H1 (cell line): ENCODE data around the gene KCNH4. TPM values are rescaled to one million over a fixed set of nuclear protein-coding genes. Genes with fewer than 3 reads are reported as not detected.

Experiments used
- CTCF ChIA-PET: fragments of 300-600 bp; sonication (Branson Sonifier 250); formaldehyde crosslinking; loops from one replicate; lab custom pipeline; 2021; ENCODE audit not compliant: partially characterized antibody; lab: Charles Lee
- POLR2A ChIA-PET: fragments of 300-600 bp; sonication (Branson Sonifier 250); formaldehyde crosslinking; loops from one replicate; lab custom pipeline; 2021; ENCODE audit warnings: inconsistent platforms; ENCODE audit not compliant: partially characterized antibody; lab: Charles Lee
- DNase-seq, 2 experiments: peaks; one replicate each; pipeline versions ENCODE4 v3.0.0 to v3.0.0-alpha.2; 2010 to 2022; ENCODE audit warnings: low spot score in 2 of 2, low read depth in 1 of 2, mixed read lengths in 1 of 2
- FAIRE-seq: peaks from 2 replicates; lab custom pipeline; 2011; peaks lifted over from hg19 to GRCh38; lab: Jason Lieb, UNC
- H2AFZ ChIP-seq: 2 replicates; pipeline ENCODE4 v1.8.1; 2012; ENCODE audit warnings: low read length, inconsistent platforms
- H2AK5ac ChIP-seq: 2 replicates; pipeline ENCODE4 v1.6.1; 2013; ENCODE audit warnings: low read depth, low read length
- H2BK120ac ChIP-seq: replicated peaks from 2 replicates; pipeline ENCODE3; 2013; ENCODE audit warnings: low read depth, low read length, inconsistent platforms
- H2BK12ac ChIP-seq: 2 replicates; pipeline ENCODE4 v1.6.1; 2013; ENCODE audit warnings: low read depth, low read length
- H2BK15ac ChIP-seq: 2 replicates; pipeline ENCODE4 v1.6.1; 2013; ENCODE audit warnings: low read length
- H2BK20ac ChIP-seq: 2 replicates; pipeline ENCODE4 v1.6.1; 2013; ENCODE audit warnings: low read length
- H2BK5ac ChIP-seq: 2 replicates; pipeline ENCODE4 v1.6.1; 2013; ENCODE audit warnings: low read depth, low read length
- H3K14ac ChIP-seq: 2 replicates; pipeline ENCODE4 v1.6.1; 2013; ENCODE audit warnings: inconsistent platforms; ENCODE audit not compliant: insufficient read length
- H3K18ac ChIP-seq: 2 replicates; pipeline ENCODE4 v1.6.1; 2013; ENCODE audit warnings: low read length; ENCODE audit errors: extremely low read depth
- H3K23ac ChIP-seq: 2 replicates; pipeline ENCODE4 v1.6.1; 2013; ENCODE audit warnings: inconsistent platforms; ENCODE audit not compliant: insufficient read length
- H3K23me2 ChIP-seq: 2 replicates; pipeline ENCODE4 v1.6.1; 2013; ENCODE audit warnings: low read depth, low read length
- H3K27ac ChIP-seq: 2 replicates; pipeline ENCODE4 v1.6.1; 2011; ENCODE audit warnings: low read depth, low read length, inconsistent platforms
- H3K27me3 ChIP-seq, 4 experiments: replicated peaks in 1 of 4; 1 replicate in 1 of 4; 2 replicates in 3 of 4; pipeline versions ENCODE4 v1.6.1 to v1.8.1; 2011 to 2013; ENCODE audit warnings: low read length in 3 of 4, mild to moderate bottlenecking in 3 of 4, inconsistent platforms in 2 of 4, mixed read lengths in 2 of 4, moderate library complexity in 1 of 4; ENCODE audit not compliant: control insufficient read depth in 3 of 4, insufficient read depth in 3 of 4; ENCODE audit errors: extremely low read depth in 1 of 4
- H3K36me3 ChIP-seq, 4 experiments: 2 replicates each; pipeline versions ENCODE4 v1.6.1 to v1.8.1; 2011 to 2013; ENCODE audit warnings: mild to moderate bottlenecking in 4 of 4, low read length in 3 of 4, moderate library complexity in 2 of 4, control low read depth in 1 of 4, inconsistent platforms in 1 of 4; ENCODE audit not compliant: insufficient read depth in 4 of 4, control insufficient read depth in 2 of 4
- H3K4ac ChIP-seq: replicated peaks from 2 replicates; pipeline ENCODE3; 2013; ENCODE audit warnings: low read length, low read depth, mixed read lengths, inconsistent platforms; ENCODE audit not compliant: insufficient read length
- H3K4me1 ChIP-seq, 4 experiments: replicated peaks in 1 of 4; 1 replicate in 1 of 4; 2 replicates in 3 of 4; pipeline versions ENCODE4 v1.6.1 to v1.8.1; 2011 to 2013; ENCODE audit warnings: low read length in 3 of 4, inconsistent platforms in 2 of 4, mixed read lengths in 1 of 4; ENCODE audit not compliant: insufficient read depth in 4 of 4, control insufficient read depth in 3 of 4
- H3K4me2 ChIP-seq, 2 experiments: 2 replicates each; pipeline versions ENCODE4 v1.6.1 to v1.8.1; 2011 to 2013; ENCODE audit warnings: low read depth in 2 of 2, low read length in 2 of 2, control low read depth in 1 of 2, inconsistent platforms in 1 of 2, mild to moderate bottlenecking in 1 of 2; ENCODE audit not compliant: insufficient read depth in 1 of 2
- H3K4me3 ChIP-seq, 4 experiments: fragments of 200-600, 300-600 bp in 1 of 4; sonication (generic), shearing (Covaris generic), sonication (Bioruptor Twin) in 1 of 4; 2 replicates each; pipeline versions ENCODE4 v1.5.1 to v1.8.1; 2011 to 2016; ENCODE audit warnings: low read length in 4 of 4, low read depth in 3 of 4, control low read depth in 2 of 4, inconsistent platforms in 2 of 4, mild to moderate bottlenecking in 2 of 4, mixed read lengths in 1 of 4, moderate library complexity in 1 of 4; ENCODE audit not compliant: insufficient read depth in 2 of 4; ENCODE audit errors: extremely low read depth in 1 of 4
- H3K56ac ChIP-seq: replicated peaks from 2 replicates; pipeline ENCODE3; 2013; ENCODE audit warnings: low read depth, mild to moderate bottlenecking, mixed read lengths, low read length, inconsistent platforms; ENCODE audit not compliant: insufficient read length
- H3K79me1 ChIP-seq: 2 replicates; pipeline ENCODE4 v1.6.1; 2013; ENCODE audit warnings: low read depth, low read length, control low read depth
- H3K79me2 ChIP-seq, 2 experiments: 2 replicates each; pipeline versions ENCODE4 v1.6.1 to v1.8.1; 2012 to 2013; ENCODE audit warnings: low read length in 2 of 2, mild to moderate bottlenecking in 2 of 2, inconsistent platforms in 1 of 2; ENCODE audit not compliant: insufficient read depth in 2 of 2, control insufficient read depth in 1 of 2
- H3K9ac ChIP-seq, 4 experiments: replicated peaks in 1 of 4; 1 replicate in 1 of 4; 2 replicates in 3 of 4; pipeline versions ENCODE4 v1.6.1 to v1.8.1; 2011 to 2013; ENCODE audit warnings: low read depth in 3 of 4, low read length in 3 of 4, control low read depth in 2 of 4, mild to moderate bottlenecking in 2 of 4, moderate library complexity in 2 of 4, inconsistent platforms in 1 of 4; ENCODE audit errors: extremely low read depth in 1 of 4
- H3K9me3 ChIP-seq, 2 experiments: 2 replicates each; pipeline versions ENCODE4 v1.6.1 to v1.8.1; 2012 to 2013; ENCODE audit warnings: mild to moderate bottlenecking in 2 of 2, moderate library complexity in 2 of 2, control low read depth in 1 of 2, inconsistent platforms in 1 of 2, low read depth in 1 of 2, low read length in 1 of 2, mixed read lengths in 1 of 2; ENCODE audit not compliant: insufficient read depth in 2 of 2
- H4K20me1 ChIP-seq, 2 experiments: replicated peaks in 1 of 2; 2 replicates each; pipeline versions ENCODE3 to v1.8.1; 2011 to 2013; ENCODE audit warnings: inconsistent platforms in 2 of 2, low read length in 2 of 2, mild to moderate bottlenecking in 1 of 2; ENCODE audit not compliant: insufficient read depth in 2 of 2, control insufficient read depth in 1 of 2
- H4K5ac ChIP-seq: 2 replicates; pipeline ENCODE4 v1.6.1; 2013; ENCODE audit warnings: low read length, low read depth, mixed read lengths, inconsistent platforms; ENCODE audit not compliant: insufficient read length
- H4K8ac ChIP-seq: 2 replicates; pipeline ENCODE4 v1.8.0; 2013; ENCODE audit warnings: mild to moderate bottlenecking, moderate library complexity, low read length, inconsistent platforms; ENCODE audit not compliant: insufficient read depth; ENCODE audit errors: extremely low read depth
- H4K91ac ChIP-seq: replicated peaks from 2 replicates; pipeline ENCODE3; 2013; ENCODE audit warnings: low read length, mixed read lengths, inconsistent platforms; ENCODE audit not compliant: insufficient read length
- BRCA1 ChIP-seq: IDR thresholded peaks from 2 replicates; pipeline ENCODE4 v1.6.1; 2012; ENCODE audit warnings: low read depth, low read length, improper control_type of control experiment
- CEBPB ChIP-seq: IDR thresholded peaks from 2 replicates; pipeline ENCODE4 v1.6.1; 2012; ENCODE audit warnings: low read depth, low read length
- CHD1 ChIP-seq: IDR thresholded peaks from 2 replicates; pipeline ENCODE4 v1.6.1; 2012; ENCODE audit warnings: low read depth, low read length, improper control_type of control experiment
- CREB1 ChIP-seq: IDR thresholded peaks from 2 replicates; pipeline ENCODE4 v1.6.1; 2012; ENCODE audit warnings: inconsistent platforms
- EP300 ChIP-seq, 2 experiments: IDR thresholded peaks; 1 replicate in 1 of 2; 2 replicates in 1 of 2; pipeline ENCODE4 v1.6.1; 2011 to 2012; ENCODE audit warnings: low read depth in 2 of 2, low read length in 2 of 2, mild to moderate bottlenecking in 2 of 2, borderline replicate concordance in 1 of 2, inconsistent platforms in 1 of 2, moderate library complexity in 1 of 2
- FOSL1 ChIP-seq: IDR thresholded peaks from 2 replicates; pipeline ENCODE4 v1.6.1; 2011; ENCODE audit warnings: mild to moderate bottlenecking, low read depth, low read length, moderate library complexity; ENCODE audit not compliant: insufficient read depth
- KDM4A ChIP-seq: IDR thresholded peaks from one replicate; pipeline ENCODE4 v1.7.1; 2012; ENCODE audit warnings: low read depth, mild to moderate bottlenecking, moderate library complexity, low read length, inconsistent platforms; ENCODE audit not compliant: severe bottlenecking
- KDM5A ChIP-seq: fragments of 200-600 bp; IDR thresholded peaks from 2 replicates; pipeline ENCODE4 v1.7.1; 2012; ENCODE audit warnings: mild to moderate bottlenecking, low read length, inconsistent platforms, mixed read lengths
- NANOG ChIP-seq: IDR thresholded peaks from 2 replicates; pipeline ENCODE4 v1.6.1; 2011; ENCODE audit warnings: low read length, low read depth, mild to moderate bottlenecking, inconsistent platforms; ENCODE audit not compliant: insufficient read depth, poor library complexity, severe bottlenecking
- RAD21 ChIP-seq, 2 experiments: IDR thresholded peaks in 1 of 2; conservative IDR thresholded peaks in 1 of 2; 2 replicates each; pipeline ENCODE4 v1.6.1; 2011; ENCODE audit warnings: low read depth in 2 of 2, low read length in 2 of 2, improper control_type of control experiment in 1 of 2, inconsistent platforms in 1 of 2, mild to moderate bottlenecking in 1 of 2, moderate library complexity in 1 of 2
- RFX5 ChIP-seq: IDR thresholded peaks from 2 replicates; pipeline ENCODE4 v1.6.1; 2011; ENCODE audit warnings: low read depth, low read length, improper control_type of control experiment, borderline replicate concordance
- SIRT6 ChIP-seq: IDR thresholded peaks from one replicate; pipeline ENCODE4 v1.7.1; 2012; ENCODE audit warnings: low read length, inconsistent platforms
- SP2 ChIP-seq: IDR thresholded peaks from 2 replicates; pipeline ENCODE4 v1.6.1; 2012; ENCODE audit warnings: mild to moderate bottlenecking, low read length, inconsistent platforms
- TAF7 ChIP-seq: optimal IDR thresholded peaks from 2 replicates; pipeline ENCODE3; 2011; ENCODE audit warnings: low read depth, mild to moderate bottlenecking, inconsistent platforms, low read length, moderate library complexity, borderline replicate concordance
- WGBS, 2 experiments: shearing (Covaris generic) in 1 of 2; methylation state at CpG; one replicate each; pipeline versions ENCODE4 v1.1.6 to v1.1.7; 2013 to 2015; ENCODE audit warnings: low lambda C conversion rate in 2 of 2, mixed read lengths in 2 of 2, inconsistent platforms in 1 of 2, low coverage in 1 of 2, missing lambda C conversion rate in 1 of 2; ENCODE audit not compliant: insufficient replicate concordance in 2 of 2, insufficient coverage in 1 of 2, insufficient read length in 1 of 2; ENCODE audit errors: extremely low coverage in 1 of 2, missing lambda C conversion rate in 1 of 2; 5-methylcytosine and 5-hydroxymethylcytosine counted together
- polyA plus RNA-seq, 7 experiments: library from polyadenylated mRNA; depleted of rRNA in 3 of 7; stranded (reverse) in 5 of 7; unstranded in 2 of 7; fragments of >200 nt in 5 of 7; fragments of 200-250 nt in 2 of 7; gene quantifications; 1 replicate in 5 of 7; 2 replicates in 1 of 7; 4 replicates in 1 of 7; pipeline versions ENCODE4 v1.2.1 to v1.2.3, GENCODE V29; 2011 to 2013; ENCODE audit warnings: missing spikeins in 2 of 7, mixed read lengths in 2 of 7
- total RNA-seq: library from RNA; stranded (reverse); fragmentation: NEBNext Ultra II Directional; extraction: Animal tissue kit (Norgen Biotek cat#: 25700); gene quantifications from 2 replicates; pipeline ENCODE4 v1.2.1, GENCODE V29; 2021

The KCNH4 gene
- total and polyA plus RNA-seq, 2 of the 8 experiments (the other 6 are each of a cell fraction or from before 2014, with no cell fraction given): 0.44 to 0.47 TPM

GRCh38 chr17:42202159-42202558 lies 21.2 kb upstream of the KCNH4 start:
- Histone ChIP-seq H3K9ac (no peak overlapping the region), H2BK5ac (no peak overlapping the region), H3K18ac (no peak overlapping the region), H3K23me2 (no peaks in the 10 kb centered on the region), H3K4me3 (no peak overlapping the region), H2BK15ac (no peak overlapping the region), H2BK120ac (no peak overlapping the region), H3K79me1 (no peaks in the 10 kb centered on the region), H3K27ac (no peak overlapping the region), H3K4ac (no peak overlapping the region), H2AK5ac (no peak overlapping the region), H3K36me3 (peaks cover 0 to 20% (median 6%) of the 10 kb centered on the region in 4 experiments; a peak in 5 of 8 replicates), H3K4me2 (no peak overlapping the region), H3K23ac (no peak overlapping the region), H4K5ac (no peak overlapping the region), H2BK20ac (no peak overlapping the region), H4K20me1 (no peaks in the 10 kb centered on the region), H3K14ac (no peak overlapping the region), H2BK12ac (no peak overlapping the region), H3K56ac (no peak overlapping the region), H2AFZ (no peak overlapping the region), H4K91ac (no peak overlapping the region), H3K27me3 (no peaks in the 10 kb centered on the region), H3K9me3 (no peaks in the 10 kb centered on the region), H3K4me1 (no peaks in the 10 kb centered on the region), H4K8ac (no peak overlapping the region; the same call in 1 of the 2 replicates), H3K79me2 (no peaks in the 10 kb centered on the region)
- DNase-seq (no peak), FAIRE-seq (no peak)
- ChIA-PET CTCF (interaction anchor here (1.0 to 1.9 kb wide), 8 partner anchors 11 to 227 kb away, joined by 3 to 4 read pairs (median 3); partner anchors contain the start of gene KCNH4), POLR2A (no interaction called here)
- 96% methylated on average over 6 of the region's 6 CpGs; no CpG with 5 or more reads in 1 of the 2 experiments for WGBS, 2 experiments
- TF ChIP-seq KDM4A: no peak
- TF ChIP-seq FOSL1: no peak
- no peak for TF ChIP-seq BRCA1
- no peak for TF ChIP-seq CEBPB
- no peak for TF ChIP-seq CREB1
- TF ChIP-seq RFX5: no peak
- no peak for TF ChIP-seq SIRT6
- TF ChIP-seq KDM5A: no peak
- no peak for TF ChIP-seq EP300 (IDR thresholded peaks at IDR 0.05; ENCODE audit: borderline replicate concordance in 1 of 2, low read depth in 2 of 2, low read length in 2 of 2)
- TF ChIP-seq RAD21 (IDR thresholded peaks at IDR 0.05 in 1 of 2, conservative IDR thresholded peaks at IDR 0.05 in 1 of 2; ENCODE audit: low read depth in 2 of 2, low read length in 2 of 2): no peak
- no peak for TF ChIP-seq TAF7
- no peak for TF ChIP-seq CHD1
- no peak for TF ChIP-seq NANOG
- TF ChIP-seq SP2: no peak
